ENCODE data around the gene HPS5. TPM values are rescaled to one million over a fixed set of nuclear protein-coding genes. Genes with fewer than 3 reads are reported as not detected.
"Not testable (repeated sequence)": the region's sequence is repeated elsewhere in the genome, so short reads cannot be mapped to it uniquely, and the experiment has no call there.

The HPS5 gene
- total RNA-seq, 1 experiment from 2014 or later: 31.8 TPM

DNA sequence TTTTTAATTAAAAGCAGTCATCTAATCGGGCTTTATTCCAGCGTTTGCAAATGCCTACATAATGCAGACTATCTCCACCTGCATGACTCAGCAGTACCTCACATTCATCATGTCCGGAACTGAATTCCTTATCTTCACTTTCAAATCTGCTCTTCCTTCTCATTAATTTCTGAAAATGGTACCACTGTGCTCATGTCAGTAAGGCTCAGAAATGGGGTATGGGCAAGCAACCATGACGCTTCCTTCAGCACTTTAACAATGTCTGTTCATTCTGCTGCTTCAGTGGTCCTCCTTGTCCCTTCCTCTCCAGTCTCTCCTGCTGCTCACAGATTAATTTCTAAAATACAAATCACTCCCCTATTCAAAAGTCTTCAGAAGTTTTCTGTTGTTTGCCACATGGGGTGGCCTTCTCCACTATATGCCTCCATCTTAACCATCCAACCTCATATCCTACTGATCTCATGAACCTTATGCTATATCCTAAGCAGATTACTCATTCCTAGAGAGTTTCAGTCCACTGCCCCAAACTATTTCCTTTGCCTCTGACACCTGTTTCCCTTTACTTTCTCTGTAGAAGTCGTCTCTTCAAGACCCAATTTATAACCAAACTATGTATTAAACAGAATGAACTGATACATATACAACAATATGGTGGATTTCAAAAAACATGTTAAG, 7.4 kb upstream of the HPS5 start:
- H3K36me3 Mint-ChIP-seq (ENCODE audit: insufficient read depth, unreplicated experiment): peaks cover 71% of the 10 kb centered on the region
- CTCF ChIA-PET: no interaction called here

DNA sequence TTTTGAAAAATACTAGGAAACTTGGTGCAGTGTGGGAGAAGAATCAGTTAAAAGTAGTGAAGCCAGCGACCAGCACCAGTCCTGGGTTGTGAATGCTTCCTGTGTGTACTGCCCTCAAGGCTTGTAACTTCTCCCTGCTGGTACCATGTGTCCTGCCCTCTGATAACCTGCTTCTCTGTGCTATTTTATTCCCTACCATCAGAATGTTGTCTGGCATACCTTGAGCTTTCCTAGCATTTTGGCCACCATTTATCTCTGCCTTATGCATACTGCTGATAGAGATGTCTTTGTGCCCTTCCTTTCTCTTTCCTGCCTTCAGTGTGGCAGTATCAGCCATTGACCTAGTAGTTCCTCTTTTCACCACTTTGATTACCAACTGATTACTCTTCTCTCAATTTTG, 2.4 kb upstream of the HPS5 start:
- TF ChIP-seq, protein P1, sequence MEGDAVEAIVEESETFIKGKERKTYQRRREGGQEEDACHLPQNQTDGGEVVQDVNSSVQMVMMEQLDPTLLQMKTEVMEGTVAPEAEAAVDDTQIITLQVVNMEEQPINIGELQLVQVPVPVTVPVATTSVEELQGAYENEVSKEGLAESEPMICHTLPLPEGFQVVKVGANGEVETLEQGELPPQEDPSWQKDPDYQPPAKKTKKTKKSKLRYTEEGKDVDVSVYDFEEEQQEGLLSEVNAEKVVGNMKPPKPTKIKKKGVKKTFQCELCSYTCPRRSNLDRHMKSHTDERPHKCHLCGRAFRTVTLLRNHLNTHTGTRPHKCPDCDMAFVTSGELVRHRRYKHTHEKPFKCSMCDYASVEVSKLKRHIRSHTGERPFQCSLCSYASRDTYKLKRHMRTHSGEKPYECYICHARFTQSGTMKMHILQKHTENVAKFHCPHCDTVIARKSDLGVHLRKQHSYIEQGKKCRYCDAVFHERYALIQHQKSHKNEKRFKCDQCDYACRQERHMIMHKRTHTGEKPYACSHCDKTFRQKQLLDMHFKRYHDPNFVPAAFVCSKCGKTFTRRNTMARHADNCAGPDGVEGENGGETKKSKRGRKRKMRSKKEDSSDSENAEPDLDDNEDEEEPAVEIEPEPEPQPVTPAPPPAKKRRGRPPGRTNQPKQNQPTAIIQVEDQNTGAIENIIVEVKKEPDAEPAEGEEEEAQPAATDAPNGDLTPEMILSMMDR (IDR thresholded peaks at IDR 0.05; ENCODE audit: unreplicated experiment): no peak
- no peaks in the 10 kb centered on the region for H3K27me3 Mint-ChIP-seq (ENCODE audit: insufficient read depth, unreplicated experiment)
- H3K27ac Mint-ChIP-seq (ENCODE audit: low read depth, unreplicated experiment): peak overlapping the region; percentile 47
- H3K4me1 Mint-ChIP-seq (ENCODE audit: insufficient read depth, unreplicated experiment): peaks cover 47% of the 10 kb centered on the region
- ChIA-PET CTCF (interaction anchor here (0.5 to 0.6 kb wide), 2 partner anchors 82 to 542 kb away, joined by 3 to 4 read pairs; no protein-coding TSS in a partner anchor), POLR2A (interaction anchor here (1.0 kb wide), 1 partner anchor 36 kb away, joined by 4 read pairs; no protein-coding TSS in a partner anchor)
- no peak for DNase-seq (ENCODE audit: unreplicated experiment)
- H3K9me3 Mint-ChIP-seq (ENCODE audit: unreplicated experiment): no peaks in the 10 kb centered on the region
- peaks cover 42% of the 10 kb centered on the region for H3K36me3 Mint-ChIP-seq (ENCODE audit: insufficient read depth, unreplicated experiment)
- BruUV-seq (replicated peaks): no TSS peak
- H3K4me3 Mint-ChIP-seq (ENCODE audit: unreplicated experiment): peak overlapping the region; percentile 92
- intact Hi-C loops (cut with micrococcal nuclease): loop anchor here (10.0 kb wide), 1 partner anchor 200 kb away; the partner anchor contains the start of gene TSG101

More for the DNA sequence above, 7.4 kb upstream of the HPS5 start:
- Mint-ChIP-seq H3K27me3 (ENCODE audit: insufficient read depth, unreplicated experiment) (no peaks in the 10 kb centered on the region), H3K4me3 (ENCODE audit: unreplicated experiment) (peak overlapping the region; percentile 15), H3K9me3 (ENCODE audit: unreplicated experiment) (no peaks in the 10 kb centered on the region), H3K27ac (ENCODE audit: low read depth, unreplicated experiment) (peak overlapping the region; percentile 44), H3K4me1 (ENCODE audit: insufficient read depth, unreplicated experiment) (peaks cover 33% of the 10 kb centered on the region)
- TF ChIP-seq, protein P1 (IDR thresholded peaks at IDR 0.05; ENCODE audit: unreplicated experiment): no peak
- POLR2A ChIA-PET: no interaction called here
- DNase-seq (ENCODE audit: unreplicated experiment): peak; percentile 44
- intact Hi-C loops (cut with micrococcal nuclease): loop anchor here (10.0 kb wide), 1 partner anchor 195 kb away; the partner anchor contains the start of gene TSG101
- no TSS peak for BruUV-seq (replicated peaks)

DNA sequence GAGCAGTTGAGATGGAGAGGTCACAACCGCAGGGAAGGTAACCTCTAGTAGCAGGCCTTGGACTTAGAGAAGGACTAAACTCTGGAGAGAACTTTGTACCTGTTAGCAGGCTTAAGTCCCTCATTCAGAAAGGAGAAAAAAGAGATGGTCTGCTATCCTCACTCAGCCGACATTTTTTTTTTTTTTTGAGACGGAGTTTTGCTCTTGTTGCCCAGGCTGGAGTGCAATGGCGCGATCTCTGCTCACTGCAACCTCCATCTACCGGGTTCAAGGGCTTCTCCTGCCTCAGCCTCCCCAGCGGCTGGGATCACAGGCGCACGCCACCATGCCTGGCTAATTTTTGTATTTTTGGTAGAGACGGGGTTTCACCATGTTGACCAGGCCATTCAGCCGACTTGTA, 1.9 kb upstream of the HPS5 start:
- ChIA-PET POLR2A (interaction anchor here (1.0 kb wide), 1 partner anchor 36 kb away, joined by 4 read pairs; no protein-coding TSS in a partner anchor), CTCF (interaction anchor here (0.6 kb wide), 1 partner anchor 542 kb away, joined by 4 read pairs; no protein-coding TSS in a partner anchor)
- not testable (repeated sequence) for H3K27me3 Mint-ChIP-seq (ENCODE audit: insufficient read depth, unreplicated experiment); BruUV-seq (replicated peaks); DNase-seq (ENCODE audit: unreplicated experiment); H3K9me3 Mint-ChIP-seq (ENCODE audit: unreplicated experiment)
- Mint-ChIP-seq H3K4me1 (ENCODE audit: insufficient read depth, unreplicated experiment) (peaks cover 47% of the 10 kb centered on the region), H3K36me3 (ENCODE audit: insufficient read depth, unreplicated experiment) (peaks cover 42% of the 10 kb centered on the region), H3K4me3 (ENCODE audit: unreplicated experiment) (peak overlapping the region; percentile 92), H3K27ac (ENCODE audit: low read depth, unreplicated experiment) (peak overlapping the region; percentile 47)
- intact Hi-C loops (cut with micrococcal nuclease): loop anchor here (2.0 to 10.0 kb wide), 3 partner anchors 71 to 201 kb away; partner anchors contain the start of genes LDHA and TSG101

DNA sequence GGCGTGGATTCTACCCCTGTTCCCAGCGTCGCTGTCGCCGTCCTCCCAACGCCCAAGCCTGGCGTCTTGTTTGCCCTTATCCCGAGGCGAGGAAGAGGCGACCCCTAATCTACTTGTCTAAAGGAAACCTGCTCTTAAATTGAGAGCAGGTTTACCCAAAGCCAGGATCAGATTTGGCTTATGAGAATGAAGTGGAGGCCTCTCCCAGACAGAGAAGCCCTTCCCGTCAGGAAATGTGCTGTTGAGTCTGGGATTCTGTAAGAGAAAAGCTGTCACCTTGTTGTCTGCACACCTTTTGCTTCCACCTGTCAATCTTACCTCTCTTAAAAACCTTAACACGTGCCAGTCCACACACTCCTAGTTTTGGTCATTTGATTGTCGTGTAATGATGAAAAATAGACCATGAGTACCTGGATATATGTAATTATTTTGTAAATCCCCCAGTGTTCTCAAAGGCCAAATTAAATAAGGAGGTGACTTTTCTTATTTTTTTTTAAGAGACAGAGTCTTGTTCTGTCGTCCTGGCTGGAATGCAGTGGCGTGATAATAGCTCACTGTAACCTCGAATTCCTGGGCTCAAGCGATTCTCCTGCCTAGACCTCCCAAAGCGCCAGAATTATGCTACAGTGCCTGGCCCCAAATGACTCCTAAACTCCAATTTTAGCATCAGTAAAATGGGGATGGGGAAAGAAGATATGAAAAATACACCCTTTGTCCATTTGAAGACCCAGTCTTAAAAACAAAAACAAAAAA, 1.1 kb upstream of the HPS5 start:
- H3K27ac Mint-ChIP-seq (ENCODE audit: low read depth, unreplicated experiment): peak overlapping the region; percentile 100
- H3K4me3 Mint-ChIP-seq (ENCODE audit: unreplicated experiment): peak overlapping the region; percentile 92
- H3K9me3 Mint-ChIP-seq (ENCODE audit: unreplicated experiment): no peaks in the 10 kb centered on the region
- DNase-seq (ENCODE audit: unreplicated experiment): peak; percentile 11
- peaks cover 41% of the 10 kb centered on the region for H3K36me3 Mint-ChIP-seq (ENCODE audit: insufficient read depth, unreplicated experiment)
- TF ChIP-seq, protein P1 (IDR thresholded peaks at IDR 0.05; ENCODE audit: unreplicated experiment): no peak
- ChIA-PET CTCF (interaction anchor here (1.1 to 2.6 kb wide), 4 partner anchors 10 to 79 kb away, joined by 3 to 12 read pairs (median 4); no protein-coding TSS in a partner anchor), POLR2A (interaction anchor here (0.7 to 4.8 kb wide), 16 partner anchors 12 to 208 kb away, joined by 3 to 239 read pairs (median 4); partner anchors contain the start of genes LDHA and TSG101)
- intact Hi-C loops (cut with micrococcal nuclease): loop anchor here (2.0 to 10.0 kb wide), 3 partner anchors 72 to 202 kb away; partner anchors contain the start of genes LDHA and TSG101
- BruUV-seq (replicated peaks): TSS peak; percentile 46
- H3K4me1 Mint-ChIP-seq (ENCODE audit: insufficient read depth, unreplicated experiment): peaks cover 56% of the 10 kb centered on the region
- no peaks in the 10 kb centered on the region for H3K27me3 Mint-ChIP-seq (ENCODE audit: insufficient read depth, unreplicated experiment)

All from MCF 10A (cell line).